Activated T-helper 2 cell treated with anti-CD3 and anti-CD28 coated beads, Interferon-gamma antibody, Interleukin-2, Interleukin-4, amounts not matched to agents 10 μg/mL and 5 μg/mL and 100 μg/mL, durations not matched to agents 14 hours and 24 hours and 36 hours (primary cell): ENCODE results near the gene AHRR. TPM values are rescaled to one million over a fixed set of nuclear protein-coding genes. Genes with fewer than 3 reads are reported as not detected.

Experiments
- DNase-seq: peaks from one replicate; pipeline ENCODE4 v3.0.0; 2021; ENCODE audit warnings: low spot score
- H3K27ac Mint-ChIP-seq: one replicate; pipeline ENCODE4 v1.8.0; 2021; ENCODE audit warnings: mixed read lengths
- H3K27me3 Mint-ChIP-seq: one replicate; pipeline ENCODE4 v1.8.0; 2021; ENCODE audit warnings: low read depth, mixed read lengths
- H3K36me3 Mint-ChIP-seq: one replicate; pipeline ENCODE4 v1.8.0; 2021; ENCODE audit warnings: low read depth, mixed read lengths
- H3K4me1 Mint-ChIP-seq: one replicate; pipeline ENCODE4 v1.8.0; 2021; ENCODE audit warnings: low read depth, mixed read lengths
- H3K4me3 Mint-ChIP-seq: one replicate; pipeline ENCODE4 v1.8.0; 2021; ENCODE audit warnings: low read depth, mild to moderate bottlenecking, moderate library complexity, mixed read lengths
- H3K9me3 Mint-ChIP-seq: one replicate; pipeline ENCODE4 v1.8.0; 2021; ENCODE audit warnings: mixed read lengths
- intact Hi-C: fragments of 100-400 bp; cut with micrococcal nuclease; formaldehyde crosslinking; loops from one replicate; pipeline ENCODE4 v1.15.1; 2023
- total RNA-seq: library from RNA; stranded (reverse); gene quantifications from 2 replicates; pipeline ENCODE4 v1.2.3, GENCODE V29; 2022

Gene AHRR
- total RNA-seq, 1 donor from 2014 or later, result 34.9 TPM

DNA sequence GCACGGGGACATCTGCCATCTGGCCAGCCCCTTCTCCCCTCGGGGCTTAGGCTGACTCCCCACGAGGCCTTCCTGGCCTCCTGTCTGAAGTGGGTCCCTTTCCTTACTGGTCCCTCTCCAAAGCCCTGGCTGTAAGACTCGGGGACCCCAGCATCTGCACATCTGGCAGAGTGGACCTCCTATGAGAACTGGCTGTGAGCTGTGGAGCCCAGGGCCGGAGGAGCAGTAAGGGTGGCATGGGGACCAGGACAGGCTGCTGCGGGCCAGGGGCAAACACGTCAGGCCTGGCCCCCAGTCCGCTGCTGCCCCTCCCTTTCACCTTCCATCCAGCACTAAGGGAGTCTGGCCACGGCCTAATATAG is 155.3 kb downstream of the AHRR start:
- Mint-ChIP-seq H3K36me3 (peaks cover 2% of the 10 kb centered on the region), H3K27ac (no peak overlapping the region), H3K27me3 (peaks cover 5% of the 10 kb centered on the region), H3K9me3 (no peaks in the 10 kb centered on the region), H3K4me3 (no peak overlapping the region), H3K4me1 (peaks cover 6% of the 10 kb centered on the region)
- intact Hi-C loops, result no loop called here
- no peak for DNase-seq

DNA sequence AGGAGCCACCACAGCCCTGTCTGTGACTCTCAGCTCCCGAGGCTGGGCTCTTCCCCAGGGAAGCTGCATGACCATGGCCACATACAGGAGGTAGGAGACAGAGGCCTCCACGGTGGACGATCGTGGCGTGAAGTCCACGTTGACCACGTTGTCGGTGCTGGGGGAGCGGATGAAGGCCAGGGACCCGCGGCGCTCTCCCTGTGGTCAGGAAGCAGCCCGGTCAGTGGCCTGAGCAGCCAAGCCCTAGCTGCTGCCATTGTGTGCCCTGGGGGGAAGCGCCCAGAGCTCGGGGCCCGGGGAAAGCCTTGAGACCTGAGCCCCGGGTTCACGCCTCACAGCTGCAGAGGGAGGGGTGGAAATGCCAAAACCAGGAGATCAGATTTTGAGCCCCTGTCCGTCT is 155.7 kb downstream of the AHRR start:
- peaks cover 3% of the 10 kb centered on the region for H3K4me1 Mint-ChIP-seq
- no peak for DNase-seq
- no peaks in the 10 kb centered on the region for H3K36me3 Mint-ChIP-seq
- no peak overlapping the region for H3K27ac Mint-ChIP-seq
- no peak overlapping the region for H3K4me3 Mint-ChIP-seq
- H3K27me3 Mint-ChIP-seq, result peaks cover 5% of the 10 kb centered on the region
- intact Hi-C loops, result no loop called here
- H3K9me3 Mint-ChIP-seq, result no peaks in the 10 kb centered on the region

DNA sequence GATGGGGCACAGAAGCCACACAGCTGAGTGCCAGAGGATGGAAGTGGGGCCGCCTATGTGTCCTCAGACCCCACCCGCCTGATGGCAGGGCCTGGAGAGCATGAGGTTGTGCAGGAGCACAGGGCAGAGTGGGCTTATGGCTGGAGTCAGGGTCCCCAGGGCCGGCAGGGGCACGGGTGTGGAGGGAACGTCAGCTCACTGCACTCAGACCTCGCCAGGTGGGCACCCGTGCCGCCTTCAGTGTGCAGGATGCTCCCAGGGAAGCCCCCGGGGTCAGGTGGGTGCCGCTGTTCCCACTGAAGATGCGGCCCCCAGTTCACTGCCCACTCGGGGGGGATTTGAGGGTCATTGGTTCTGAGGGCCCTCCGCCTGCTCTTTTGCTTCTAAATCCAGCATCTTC is 156.4 kb downstream of the AHRR start:
- Mint-ChIP-seq H3K9me3 (no peaks in the 10 kb centered on the region), H3K27ac (no peak overlapping the region), H3K4me3 (no peak overlapping the region), H3K4me1 (peaks cover 3% of the 10 kb centered on the region), H3K36me3 (no peaks in the 10 kb centered on the region), H3K27me3 (peaks cover 5% of the 10 kb centered on the region)
- no peak for DNase-seq
- intact Hi-C loops, result no loop called here

DNA sequence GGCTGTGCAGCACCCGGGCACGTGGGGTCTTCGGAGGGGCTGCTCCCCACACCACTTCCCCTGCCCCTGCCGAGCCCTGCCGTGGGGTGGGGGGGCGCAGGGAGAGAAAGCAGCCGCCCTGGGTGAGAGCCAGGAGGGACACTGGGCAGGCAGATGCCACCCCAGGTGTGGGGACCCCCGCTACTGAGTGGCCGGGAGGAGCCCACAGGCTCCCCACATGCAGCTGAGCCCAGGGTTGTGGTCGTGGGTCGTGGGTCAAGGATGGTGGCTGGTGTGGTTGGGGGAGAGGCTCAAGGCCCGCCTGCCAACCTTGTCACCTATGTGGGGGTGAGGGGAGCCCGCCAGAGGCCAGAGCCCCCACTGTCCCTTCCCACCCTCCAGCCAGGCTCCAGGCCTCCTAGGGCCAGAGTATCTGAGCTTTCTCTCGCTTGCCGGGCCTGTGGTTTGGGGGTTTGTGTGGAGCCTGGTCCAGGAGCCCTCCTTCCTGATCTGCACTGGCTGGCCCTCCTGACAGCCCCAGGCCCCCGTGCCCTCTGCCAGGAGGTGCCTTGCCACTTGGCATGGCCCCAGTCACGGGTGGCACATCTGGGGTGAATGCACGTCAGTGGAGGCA is 157.0 kb downstream of the AHRR start:
- H3K27ac Mint-ChIP-seq, result no peak overlapping the region
- no peak overlapping the region for H3K4me3 Mint-ChIP-seq
- DNase-seq, result no peak
- intact Hi-C loops, result no loop called here
- peaks cover 3% of the 10 kb centered on the region for H3K4me1 Mint-ChIP-seq
- peaks cover 5% of the 10 kb centered on the region for H3K27me3 Mint-ChIP-seq
- H3K9me3 Mint-ChIP-seq, result no peaks in the 10 kb centered on the region
- H3K36me3 Mint-ChIP-seq, result no peaks in the 10 kb centered on the region

DNA sequence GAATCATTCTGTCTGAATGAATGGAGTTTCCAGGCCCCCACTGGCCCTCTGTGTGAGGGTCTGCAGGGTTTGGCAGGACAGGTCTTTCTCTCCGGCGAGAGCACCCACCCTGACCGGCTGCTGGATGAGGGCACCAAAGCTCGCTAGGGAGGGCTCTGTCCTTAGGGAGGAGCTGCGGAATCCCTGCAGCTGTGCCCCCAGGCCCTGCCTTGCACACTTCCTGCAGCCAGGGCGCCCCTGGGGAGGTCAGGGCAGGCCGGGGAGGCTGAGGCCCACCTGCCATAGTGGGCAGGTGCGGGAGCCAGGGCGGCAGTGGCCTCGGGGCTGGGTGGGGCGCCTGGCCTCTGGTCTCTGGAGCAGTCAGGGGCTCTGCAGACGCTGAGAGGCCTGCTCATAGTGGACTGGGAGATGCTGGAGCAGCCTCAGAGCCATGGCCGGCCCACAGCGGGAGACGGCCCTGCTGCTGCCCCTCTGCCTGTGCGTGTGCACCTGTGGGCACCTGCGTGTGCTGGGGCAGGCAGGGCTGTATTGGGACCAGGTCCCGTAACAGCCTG is 157.5 kb downstream of the AHRR start:
- Mint-ChIP-seq H3K9me3 (no peaks in the 10 kb centered on the region), H3K27ac (no peak overlapping the region), H3K4me3 (no peak overlapping the region), H3K27me3 (peaks cover 3% of the 10 kb centered on the region), H3K36me3 (no peaks in the 10 kb centered on the region), H3K4me1 (peaks cover 2% of the 10 kb centered on the region)
- intact Hi-C loops, result no loop called here
- no peak for DNase-seq

DNA sequence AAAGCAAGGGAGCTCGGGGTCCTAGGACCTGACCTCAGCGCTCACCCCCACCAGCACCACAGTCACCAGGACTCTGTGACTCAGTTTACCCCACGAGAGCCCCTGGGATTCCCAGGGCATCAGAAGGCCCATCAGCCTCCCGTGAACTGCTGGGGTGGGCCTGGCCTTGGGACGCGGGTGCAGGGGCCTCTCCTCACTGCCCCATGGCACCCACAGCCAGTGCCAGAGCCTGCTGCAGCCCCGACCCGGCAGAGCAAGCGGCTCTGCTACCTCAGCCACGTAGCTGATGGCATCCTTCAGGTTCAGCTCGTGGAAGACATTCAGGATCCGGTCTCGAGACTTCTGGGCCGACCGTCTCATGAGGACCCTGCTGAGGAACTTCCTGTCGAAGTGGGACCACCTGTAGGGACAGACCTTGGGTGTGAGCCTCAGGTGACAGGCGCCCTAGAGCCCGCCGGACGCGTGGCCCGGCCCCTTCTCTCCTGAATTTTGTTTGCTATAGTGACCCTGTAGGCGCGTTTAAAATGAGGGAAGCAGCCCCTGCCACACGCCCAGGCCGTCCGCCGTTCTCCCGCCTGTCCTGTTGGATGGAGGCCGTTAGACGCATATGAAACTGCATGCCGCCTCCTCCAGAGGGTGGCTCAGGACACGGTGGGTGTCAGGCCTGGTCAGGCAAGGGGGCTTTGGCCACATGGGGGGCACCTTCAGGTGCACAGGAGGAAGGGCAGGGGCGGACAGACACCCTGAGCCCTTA is 158.2 kb downstream of the AHRR start:
- no peaks in the 10 kb centered on the region for H3K36me3 Mint-ChIP-seq
- intact Hi-C loops, result no loop called here
- peaks cover 3% of the 10 kb centered on the region for H3K27me3 Mint-ChIP-seq
- H3K4me3 Mint-ChIP-seq, result no peak overlapping the region
- DNase-seq, result no peak
- H3K9me3 Mint-ChIP-seq, result no peaks in the 10 kb centered on the region
- peaks cover under 1% of the 10 kb centered on the region for H3K4me1 Mint-ChIP-seq
- no peak overlapping the region for H3K27ac Mint-ChIP-seq

DNA sequence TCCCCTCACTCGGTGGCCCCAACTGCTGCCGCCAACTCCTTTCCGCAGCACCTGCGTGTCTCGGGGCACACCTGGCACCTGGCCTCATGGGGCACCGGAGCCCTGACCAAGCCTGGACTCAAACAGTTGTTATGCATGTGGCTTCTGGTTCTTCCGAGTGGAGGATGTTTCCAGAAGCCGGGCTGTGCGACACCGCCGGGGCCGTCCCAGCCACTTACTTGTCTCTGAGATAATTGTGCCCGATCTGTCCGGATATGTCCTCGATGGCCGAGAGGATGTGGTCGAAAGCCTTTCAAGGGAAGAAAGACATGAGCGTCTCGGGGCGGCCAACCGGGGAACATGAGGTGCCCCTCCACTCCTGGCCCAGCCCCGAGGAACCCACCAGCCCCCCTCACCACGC is 159.8 kb downstream of the AHRR start:
- no peaks in the 10 kb centered on the region for H3K36me3 Mint-ChIP-seq
- H3K27ac Mint-ChIP-seq, result no peak overlapping the region
- peaks cover 1% of the 10 kb centered on the region for H3K27me3 Mint-ChIP-seq
- H3K4me1 Mint-ChIP-seq, result no peaks in the 10 kb centered on the region
- intact Hi-C loops, result no loop called here
- no peaks in the 10 kb centered on the region for H3K9me3 Mint-ChIP-seq
- no peak overlapping the region for H3K4me3 Mint-ChIP-seq
- DNase-seq, result no peak

DNA sequence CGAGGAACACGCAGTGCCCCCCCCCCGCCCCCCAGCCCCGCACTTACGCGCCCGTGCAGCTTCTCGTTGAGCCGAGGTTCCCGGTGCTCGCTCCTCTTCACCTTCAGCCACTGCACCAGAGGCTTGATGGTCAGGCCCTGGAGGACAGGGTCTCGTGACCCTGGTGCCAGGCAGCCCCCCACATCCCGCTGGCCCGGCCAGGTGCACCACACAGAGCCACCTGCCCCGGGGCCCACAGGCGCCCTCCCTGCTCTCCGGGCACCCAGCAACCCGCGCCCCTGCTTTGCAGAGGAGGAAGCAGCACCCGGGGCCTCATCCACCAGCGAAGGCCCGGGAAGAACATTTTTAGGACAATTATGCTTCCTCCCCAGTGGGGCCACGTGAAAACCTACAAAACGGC is 160.5 kb downstream of the AHRR start:
- no peak for DNase-seq
- intact Hi-C loops, result no loop called here
- H3K9me3 Mint-ChIP-seq, result no peaks in the 10 kb centered on the region
- H3K27ac Mint-ChIP-seq, result no peak overlapping the region
- H3K27me3 Mint-ChIP-seq, result peaks cover 1% of the 10 kb centered on the region
- H3K4me3 Mint-ChIP-seq, result no peak overlapping the region
- H3K36me3 Mint-ChIP-seq, result no peaks in the 10 kb centered on the region
- no peaks in the 10 kb centered on the region for H3K4me1 Mint-ChIP-seq

DNA sequence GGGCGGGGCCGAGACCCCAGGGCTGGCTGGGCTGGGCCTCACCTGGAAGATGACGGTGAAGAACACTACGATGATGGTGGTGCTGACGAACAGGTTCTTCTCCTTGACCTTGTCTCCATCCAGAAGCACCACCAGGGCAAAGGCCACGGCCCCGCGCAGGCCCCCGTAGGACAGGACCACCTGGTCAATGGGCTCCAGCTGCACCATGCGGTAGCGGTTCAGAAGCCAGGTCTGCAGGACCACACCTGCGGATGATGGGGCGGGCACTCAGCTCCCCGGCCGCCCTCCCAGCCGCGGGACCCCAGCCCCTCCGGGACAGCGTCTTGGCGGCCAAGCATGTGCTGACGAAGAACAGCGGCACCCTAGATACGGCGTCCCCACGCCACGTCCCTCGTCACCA is 161.0 kb downstream of the AHRR start:
- no peaks in the 10 kb centered on the region for H3K9me3 Mint-ChIP-seq
- H3K27me3 Mint-ChIP-seq, result peaks cover 1% of the 10 kb centered on the region
- no peak for DNase-seq
- no peak overlapping the region for H3K4me3 Mint-ChIP-seq
- intact Hi-C loops, result no loop called here
- no peak overlapping the region for H3K27ac Mint-ChIP-seq
- H3K4me1 Mint-ChIP-seq, result no peaks in the 10 kb centered on the region
- H3K36me3 Mint-ChIP-seq, result no peaks in the 10 kb centered on the region

DNA sequence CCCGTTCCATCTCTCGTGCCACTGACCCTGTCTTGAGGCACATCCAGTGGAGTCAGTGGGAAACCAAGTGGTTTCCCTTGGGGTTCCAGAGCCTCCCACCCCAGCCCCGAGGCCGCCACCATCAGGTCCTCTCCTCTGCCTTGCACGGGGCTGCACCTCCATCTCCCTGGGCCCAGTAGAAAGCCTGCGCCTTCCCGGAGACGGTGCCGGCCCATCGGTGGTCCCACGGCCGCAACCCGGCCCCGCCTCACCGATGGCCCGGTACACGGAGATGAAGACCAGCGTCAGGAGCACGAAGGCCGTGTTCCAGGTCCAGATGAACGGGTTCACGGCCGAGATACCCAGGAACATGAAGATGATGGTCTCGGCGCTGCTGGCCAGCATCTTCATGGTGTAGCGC is 161.5 kb downstream of the AHRR start:
- Mint-ChIP-seq H3K27me3 (peaks cover 1% of the 10 kb centered on the region), H3K9me3 (no peaks in the 10 kb centered on the region), H3K36me3 (no peaks in the 10 kb centered on the region), H3K4me1 (no peaks in the 10 kb centered on the region), H3K4me3 (no peak overlapping the region), H3K27ac (no peak overlapping the region)
- intact Hi-C loops, result no loop called here
- DNase-seq, result no peak

DNA sequence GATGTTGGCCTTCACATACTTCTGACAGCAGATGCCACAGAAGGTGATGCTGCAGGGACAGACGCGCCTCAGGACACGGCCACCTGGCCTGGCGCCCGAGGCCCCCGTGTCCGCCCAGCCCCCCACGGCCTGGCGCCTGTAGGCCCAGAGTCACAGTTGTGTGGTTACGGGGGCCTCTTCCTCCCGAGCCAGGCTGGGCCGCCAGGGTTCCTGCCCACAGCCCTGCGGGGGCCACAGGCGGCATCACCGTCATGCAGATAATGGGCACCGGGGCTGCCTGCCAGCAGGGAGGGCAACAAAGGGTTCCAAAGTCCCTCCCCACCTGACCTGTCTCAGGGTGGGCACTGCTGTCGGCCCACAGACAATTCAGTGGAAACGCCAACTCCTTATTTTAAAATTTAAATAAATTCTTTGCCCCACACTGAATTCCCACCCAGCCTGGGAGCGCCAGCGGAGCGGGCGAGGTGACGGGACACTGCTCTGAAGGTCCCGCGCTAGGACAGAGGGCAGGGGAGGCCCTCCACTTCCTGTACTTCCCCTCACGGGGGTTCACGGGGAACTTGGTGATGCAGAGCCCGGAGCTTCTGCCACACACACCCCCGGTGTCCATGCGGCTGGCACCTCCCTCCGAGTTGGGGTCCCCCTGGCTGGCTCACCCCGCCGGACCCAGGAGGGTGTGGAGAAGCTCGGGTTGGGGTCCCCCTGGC is 162.1 kb downstream of the AHRR start:
- intact Hi-C loops, result no loop called here
- Mint-ChIP-seq H3K27me3 (peaks cover 1% of the 10 kb centered on the region), H3K36me3 (no peaks in the 10 kb centered on the region), H3K27ac (no peak overlapping the region), H3K9me3 (no peaks in the 10 kb centered on the region), H3K4me3 (no peak overlapping the region), H3K4me1 (no peaks in the 10 kb centered on the region)
- DNase-seq, result no peak

DNA sequence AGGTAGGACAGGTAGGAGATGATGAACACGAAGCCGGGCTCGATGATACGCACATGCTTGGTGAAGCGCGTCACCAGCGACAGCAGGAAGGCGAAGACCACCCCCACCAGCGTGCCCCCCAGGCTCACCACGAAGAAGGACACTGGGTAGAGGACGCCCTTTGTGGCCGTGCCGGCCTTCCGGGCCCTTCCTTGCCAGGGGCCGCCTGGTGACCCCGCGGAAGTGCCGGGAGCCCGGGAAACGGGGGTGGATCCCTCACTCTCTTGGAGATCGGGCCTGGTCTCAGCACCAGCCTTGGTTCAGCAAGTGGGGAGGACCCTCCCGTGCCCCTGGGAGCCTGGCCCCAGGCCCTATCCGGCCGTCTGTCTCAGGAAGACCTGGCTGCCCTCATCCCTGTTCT is 163.0 kb downstream of the AHRR start:
- Mint-ChIP-seq H3K4me1 (no peaks in the 10 kb centered on the region), H3K9me3 (no peaks in the 10 kb centered on the region), H3K27me3 (peaks cover 1% of the 10 kb centered on the region), H3K27ac (no peak overlapping the region), H3K36me3 (no peaks in the 10 kb centered on the region), H3K4me3 (no peak overlapping the region)
- DNase-seq, result no peak
- intact Hi-C loops, result no loop called here
